Activated CD8-positive, alpha-beta T cell treated with anti-CD3 and anti-CD28 coated beads, Interleukin-2, amount 10 ng/mL, durations not matched to agents 7 days and 5 days (primary cell): ENCODE measurements around the gene RHBDD2. TPM values are rescaled to one million over a fixed set of nuclear protein-coding genes. Genes with fewer than 3 reads are reported as not detected.
"Not testable (repeated sequence)": the region's sequence is repeated elsewhere in the genome, so short reads cannot be mapped to it uniquely, and the experiment has no call there.

ENCODE experiments used
- ATAC-seq: fragments of 150-1000 bp; cut with Tn5 transposase; one replicate; pipeline ENCODE4 v1.10.0; 2021; ENCODE audit warnings: moderate library complexity
- CTCF ChIA-PET: fragments of 350-600 bp; sonication (Branson Sonifier 250); formaldehyde crosslinking; loops from one replicate; lab custom pipeline; 2021; ENCODE audit warnings: antibody characterized with exemption; lab: Charles Lee
- POLR2A ChIA-PET: fragments of 350-600 bp; sonication (Branson Sonifier 250); formaldehyde crosslinking; loops from one replicate; lab custom pipeline; 2021; ENCODE audit warnings: antibody characterized with exemption; lab: Charles Lee
- DNase-seq: peaks from one replicate; pipeline ENCODE4 v3.0.0-alpha.2; 2020
- H3K27ac Mint-ChIP-seq: one replicate; pipeline ENCODE4 v1.8.0; 2021; ENCODE audit warnings: mild to moderate bottlenecking, mixed read lengths
- H3K27me3 Mint-ChIP-seq: one replicate; pipeline ENCODE4 v1.8.0; 2021; ENCODE audit warnings: low read depth, mixed read lengths
- H3K36me3 Mint-ChIP-seq: one replicate; pipeline ENCODE4 v1.8.0; 2021; ENCODE audit warnings: low read depth, mixed read lengths
- H3K4me1 Mint-ChIP-seq: one replicate; pipeline ENCODE4 v1.8.0; 2021; ENCODE audit warnings: low read depth, mixed read lengths
- H3K4me3 Mint-ChIP-seq: one replicate; pipeline ENCODE4 v1.8.0; 2021; ENCODE audit warnings: mild to moderate bottlenecking, mixed read lengths
- H3K9me3 Mint-ChIP-seq: one replicate; pipeline ENCODE4 v1.8.0; 2022; ENCODE audit warnings: mixed read lengths; ENCODE audit not compliant: insufficient read depth
- total RNA-seq, 2 experiments: library from RNA; stranded (reverse); gene quantifications; one replicate each; pipeline ENCODE4 v1.2.3, GENCODE V29; 2021

The RHBDD2 gene
- total RNA-seq, 2 experiments from 2014 or later = 18.1 to 18.4 TPM

DNA sequence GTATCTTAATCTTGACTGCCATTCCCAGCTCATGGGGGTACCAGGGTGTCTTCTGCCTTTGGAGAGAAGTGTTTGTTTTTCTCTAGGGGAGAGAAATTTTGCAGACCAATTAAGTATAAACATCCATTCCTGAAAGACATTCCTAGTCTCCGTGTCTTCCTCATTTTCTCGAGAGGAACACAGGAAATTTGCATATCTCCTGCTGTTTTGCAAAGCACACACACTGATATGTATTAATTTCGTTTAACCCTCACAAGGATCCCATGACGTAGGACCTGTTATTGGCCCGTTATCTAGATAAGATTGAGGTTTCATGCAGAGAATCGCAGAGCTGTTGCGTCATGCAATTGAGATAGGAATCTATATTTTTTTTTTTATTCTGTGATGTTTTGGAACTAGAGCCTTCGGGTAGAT lies 944 bp downstream of the RHBDD2 start:
- Mint-ChIP-seq H3K27me3 (no peaks in the 10 kb centered on the region), H3K9me3 (no peaks in the 10 kb centered on the region), H3K27ac (peak overlapping the region; percentile 90), H3K4me3 (peak overlapping the region; percentile 95), H3K4me1 (peaks cover 19% of the 10 kb centered on the region), H3K36me3 (peaks cover 28% of the 10 kb centered on the region)
- CTCF ChIA-PET = interaction anchor here (2.1 kb wide), 1 partner anchor 140 kb away, joined by 7 read pairs; no protein-coding TSS in a partner anchor
- DNase-seq = peak; percentile 38
- POLR2A ChIA-PET = interaction anchor here (0.9 to 3.1 kb wide), 3 partner anchors 11 to 36 kb away, joined by 4 to 12 read pairs (median 6); partner anchors contain the start of gene POR
- peak; percentile 19 for ATAC-seq

DNA sequence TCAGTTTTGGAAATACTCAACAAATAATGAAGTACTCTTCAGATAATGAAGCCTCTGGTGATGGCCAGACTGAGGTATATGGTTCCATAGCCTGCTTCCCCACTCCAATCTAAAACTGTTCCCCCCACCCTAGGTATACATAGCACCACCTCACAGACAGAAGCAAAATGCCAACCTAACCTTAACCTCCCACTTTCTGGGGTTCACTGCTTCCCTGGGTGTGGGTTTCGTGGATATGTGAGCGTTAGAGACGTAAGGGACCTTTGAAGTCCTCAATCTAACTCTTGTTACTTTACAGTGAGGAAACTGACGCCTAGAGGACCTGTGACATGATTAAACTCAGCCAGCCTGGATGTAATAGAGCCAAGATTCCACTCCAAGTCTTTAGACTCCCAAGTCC lies 1.4 kb downstream of the RHBDD2 start:
- DNase-seq = no peak
- CTCF ChIA-PET = interaction anchor here (2.1 kb wide), 1 partner anchor 140 kb away, joined by 7 read pairs; no protein-coding TSS in a partner anchor
- Mint-ChIP-seq H3K4me3 (peak overlapping the region; percentile 95), H3K9me3 (no peaks in the 10 kb centered on the region), H3K36me3 (peaks cover 28% of the 10 kb centered on the region), H3K27me3 (no peaks in the 10 kb centered on the region), H3K27ac (no peak overlapping the region), H3K4me1 (peaks cover 19% of the 10 kb centered on the region)
- POLR2A ChIA-PET = interaction anchor here (0.9 to 3.1 kb wide), 3 partner anchors 10 to 35 kb away, joined by 4 to 12 read pairs (median 6); partner anchors contain the start of gene POR
- no peak for ATAC-seq

DNA sequence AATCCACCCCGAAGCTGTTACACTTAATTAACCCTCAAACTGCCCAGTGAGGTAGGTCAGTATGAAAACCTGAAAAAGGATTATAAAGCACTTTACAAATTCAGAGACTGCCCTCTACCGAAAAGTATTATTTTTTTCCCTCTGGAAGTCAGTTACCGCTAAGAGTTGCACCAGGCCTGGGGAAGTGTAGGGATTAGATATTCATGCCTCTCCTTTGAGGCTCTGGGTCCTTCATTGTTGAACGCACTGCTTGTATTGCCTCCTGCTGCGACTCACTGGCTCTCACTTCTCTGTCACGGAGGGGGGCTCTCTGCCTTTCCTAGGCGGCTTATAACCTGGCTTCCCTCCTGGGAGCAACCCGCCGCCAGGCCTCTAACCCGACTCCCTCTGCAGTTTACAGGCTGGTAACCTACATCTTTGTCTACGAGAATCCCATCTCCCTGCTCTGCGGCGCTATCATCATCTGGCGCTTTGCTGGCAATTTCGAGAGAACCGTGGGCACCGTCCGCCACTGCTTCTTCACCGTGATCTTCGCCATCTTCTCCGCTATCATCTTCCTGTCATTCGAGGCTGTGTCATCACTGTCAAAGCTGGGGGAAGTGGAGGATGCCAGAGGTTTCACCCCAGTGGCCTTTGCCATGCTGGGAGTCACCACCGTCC lies 2.7 kb downstream of the RHBDD2 start:
- Mint-ChIP-seq H3K36me3 (peaks cover 34% of the 10 kb centered on the region), H3K4me3 (no peak overlapping the region), H3K4me1 (peaks cover 19% of the 10 kb centered on the region), H3K27me3 (no peaks in the 10 kb centered on the region), H3K27ac (no peak overlapping the region), H3K9me3 (no peaks in the 10 kb centered on the region)
- no peak for ATAC-seq
- POLR2A ChIA-PET = no interaction called here
- CTCF ChIA-PET = no interaction called here
- DNase-seq = no peak

- H3K4me3 Mint-ChIP-seq, H3K27me3 Mint-ChIP-seq, DNase-seq, H3K9me3 Mint-ChIP-seq, H3K27ac Mint-ChIP-seq, POLR2A ChIA-PET, ATAC-seq: not testable (repeated sequence)
- peaks cover 13% of the 10 kb centered on the region for H3K4me1 Mint-ChIP-seq
- peaks cover 42% of the 10 kb centered on the region for H3K36me3 Mint-ChIP-seq
- CTCF ChIA-PET = interaction anchor here (1.0 kb wide), 1 partner anchor 428 kb away, joined by 3 read pairs; no protein-coding TSS in a partner anchor
Measured at GRCh38 chr7:75883265-75883824, 4.5 kb downstream of the RHBDD2 start.

DNA sequence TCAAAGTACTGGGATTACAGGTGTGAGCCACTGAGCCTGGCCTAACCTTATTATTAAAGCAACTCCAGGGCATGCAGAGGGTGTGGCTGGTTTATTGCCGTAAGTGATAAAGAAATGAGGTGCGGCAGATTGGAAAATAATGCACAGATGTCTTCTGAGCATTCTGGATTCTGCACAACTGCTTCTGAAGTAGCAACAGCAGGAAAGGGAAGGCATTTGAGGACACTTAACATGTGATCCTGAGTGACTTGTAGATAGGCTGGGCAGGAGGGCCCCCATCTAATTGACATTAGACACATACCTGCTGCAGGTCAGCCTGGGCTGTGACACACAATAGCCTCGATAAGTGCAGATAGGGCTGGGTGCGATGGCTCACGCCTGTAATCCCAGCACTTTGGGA lies 5.6 kb downstream of the RHBDD2 start:
- H3K4me1 Mint-ChIP-seq = peaks cover 14% of the 10 kb centered on the region
- no peaks in the 10 kb centered on the region for H3K9me3 Mint-ChIP-seq
- no peak overlapping the region for H3K4me3 Mint-ChIP-seq
- H3K27ac Mint-ChIP-seq = no peak overlapping the region
- H3K36me3 Mint-ChIP-seq = peaks cover 44% of the 10 kb centered on the region
- ChIA-PET CTCF (interaction anchor here (0.7 kb wide), 1 partner anchor 490 kb away, joined by 3 read pairs; no protein-coding TSS in a partner anchor), POLR2A (no interaction called here)
- DNase-seq (no peak), ATAC-seq (no peak)
- no peaks in the 10 kb centered on the region for H3K27me3 Mint-ChIP-seq

DNA sequence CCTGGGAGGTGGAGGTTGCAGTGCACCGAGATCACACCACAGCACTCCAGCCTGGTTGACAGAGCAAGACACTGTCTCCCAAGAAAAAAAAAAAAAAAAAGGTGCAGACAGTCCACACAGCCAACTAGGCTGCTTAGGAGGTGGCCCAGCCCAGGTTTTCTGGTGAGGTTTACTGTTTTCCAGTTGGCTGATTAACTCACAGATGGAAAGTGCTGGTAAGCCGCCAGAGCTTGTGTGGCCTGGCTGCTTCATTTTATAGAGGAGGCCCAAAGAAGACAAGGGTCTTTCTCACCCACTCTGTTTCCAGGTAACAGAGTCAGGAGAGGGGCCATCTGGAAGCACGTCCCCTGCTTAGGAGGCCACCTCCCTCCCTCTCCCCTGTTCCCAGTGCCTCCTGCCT lies 6.2 kb downstream of the RHBDD2 start:
- ChIA-PET POLR2A (interaction anchor here (0.6 kb wide), 1 partner anchor 103 kb away, joined by 3 read pairs; no protein-coding TSS in a partner anchor), CTCF (interaction anchor here (0.7 kb wide), 1 partner anchor 489 kb away, joined by 3 read pairs; no protein-coding TSS in a partner anchor)
- H3K4me3 Mint-ChIP-seq = no peak overlapping the region
- H3K9me3 Mint-ChIP-seq = no peaks in the 10 kb centered on the region
- H3K4me1 Mint-ChIP-seq = peaks cover 9% of the 10 kb centered on the region
- peaks cover 44% of the 10 kb centered on the region for H3K36me3 Mint-ChIP-seq
- no peak overlapping the region for H3K27ac Mint-ChIP-seq
- ATAC-seq (no peak), DNase-seq (no peak)
- H3K27me3 Mint-ChIP-seq = no peaks in the 10 kb centered on the region

- no peak overlapping the region for H3K27ac Mint-ChIP-seq
- ChIA-PET CTCF (no interaction called here), POLR2A (no interaction called here)
Measured at GRCh38 chr7:75887669-75888369, 9.0 kb downstream of the RHBDD2 start.

DNA sequence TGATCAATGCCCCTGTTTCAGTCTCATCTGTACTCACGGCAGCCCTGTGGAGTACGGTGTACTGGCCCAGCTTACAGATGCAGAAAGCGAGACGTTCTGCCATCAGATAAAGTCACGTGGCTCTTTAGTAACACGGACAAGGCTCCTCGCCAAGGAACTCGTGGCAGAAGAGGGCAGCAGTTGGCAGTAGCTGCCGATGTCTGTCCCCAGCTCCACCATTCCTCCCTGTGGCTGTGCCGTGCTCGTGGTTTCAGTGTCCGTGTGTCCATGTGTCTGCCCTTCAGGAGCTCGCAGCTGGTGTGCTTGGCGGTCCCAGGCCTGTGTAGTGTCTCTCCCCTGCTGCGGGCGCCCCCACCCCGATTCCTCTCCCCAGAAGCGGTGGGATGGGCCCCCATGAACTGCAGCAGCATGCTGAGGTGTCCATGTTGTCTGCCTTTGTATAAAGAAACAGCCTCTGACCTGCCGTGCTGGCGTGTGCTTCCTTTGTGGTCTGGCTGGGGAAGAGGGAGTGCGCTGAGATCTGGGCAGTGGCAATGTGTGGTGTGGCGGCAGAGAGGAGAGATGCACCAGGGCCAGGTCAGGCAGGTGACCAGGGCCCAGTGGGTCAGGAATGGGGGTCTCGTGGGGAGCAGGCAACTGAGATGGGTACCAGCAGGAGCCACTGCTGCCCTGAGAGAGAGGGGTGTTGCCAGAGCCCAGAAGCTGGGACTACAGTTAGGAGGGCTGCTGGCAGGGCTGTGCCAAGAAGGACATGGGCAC lies 9.8 kb downstream of the RHBDD2 start:
- peaks cover 4% of the 10 kb centered on the region for H3K4me1 Mint-ChIP-seq
- H3K36me3 Mint-ChIP-seq = peaks cover 24% of the 10 kb centered on the region
- DNase-seq = no peak
- no peak overlapping the region for H3K4me3 Mint-ChIP-seq
- H3K27ac Mint-ChIP-seq = no peak overlapping the region
- H3K27me3 Mint-ChIP-seq = no peaks in the 10 kb centered on the region
- POLR2A ChIA-PET = no interaction called here
- ATAC-seq = no peak
- CTCF ChIA-PET = no interaction called here
- no peaks in the 10 kb centered on the region for H3K9me3 Mint-ChIP-seq

More at GRCh38 chr7:75887669-75888369, 9.0 kb downstream of the RHBDD2 start:
- no peak for DNase-seq
- Mint-ChIP-seq H3K27me3 (no peaks in the 10 kb centered on the region), H3K4me3 (no peak overlapping the region), H3K9me3 (no peaks in the 10 kb centered on the region), H3K36me3 (peaks cover 29% of the 10 kb centered on the region), H3K4me1 (peaks cover 4% of the 10 kb centered on the region)
- no peak for ATAC-seq

GRCh38 chr7:75889223-75889825 lies 10.5 kb downstream of the RHBDD2 start:
- CTCF ChIA-PET = no interaction called here
- POLR2A ChIA-PET = interaction anchor here (2.8 kb wide), 1 partner anchor 10 kb away, joined by 12 read pairs; the partner anchor contains the start of gene RHBDD2
- ATAC-seq (no peak), DNase-seq (no peak)
- H3K27me3 Mint-ChIP-seq = no peaks in the 10 kb centered on the region
- no peak overlapping the region for H3K4me3 Mint-ChIP-seq
- peaks cover 21% of the 10 kb centered on the region for H3K36me3 Mint-ChIP-seq
- H3K27ac Mint-ChIP-seq = no peak overlapping the region
- peaks cover 4% of the 10 kb centered on the region for H3K4me1 Mint-ChIP-seq
- no peaks in the 10 kb centered on the region for H3K9me3 Mint-ChIP-seq

DNA sequence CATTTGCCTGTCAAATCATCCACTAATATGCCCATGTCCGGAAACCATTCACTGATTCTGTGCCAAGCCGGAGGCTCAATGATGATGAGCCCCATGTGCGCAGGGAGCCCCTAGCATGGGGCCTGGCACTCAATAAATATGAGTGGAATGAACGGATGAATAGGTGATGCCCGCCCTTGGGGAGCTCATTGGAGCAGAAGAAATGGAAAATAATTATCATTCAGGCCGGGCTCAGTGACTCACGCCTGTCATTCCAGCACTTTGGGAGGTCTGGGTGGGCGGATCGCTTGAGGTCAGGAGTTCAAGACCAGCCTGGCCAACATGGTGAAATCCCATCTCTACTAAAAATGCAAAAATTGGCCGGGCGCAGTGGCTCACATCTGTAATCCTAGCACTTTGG lies 11.0 kb downstream of the RHBDD2 start:
- no peak for DNase-seq
- Mint-ChIP-seq H3K4me3 (no peak overlapping the region), H3K27me3 (no peaks in the 10 kb centered on the region), H3K36me3 (peaks cover 18% of the 10 kb centered on the region), H3K4me1 (peaks cover 4% of the 10 kb centered on the region), H3K9me3 (no peaks in the 10 kb centered on the region), H3K27ac (no peak overlapping the region)
- POLR2A ChIA-PET = interaction anchor here (2.8 kb wide), 1 partner anchor 10 kb away, joined by 12 read pairs; the partner anchor contains the start of gene RHBDD2
- no peak for ATAC-seq
- CTCF ChIA-PET = no interaction called here

GRCh38 chr7:75891237-75891636 lies 12.4 kb downstream of the RHBDD2 start:
- H3K4me1 Mint-ChIP-seq, H3K27ac Mint-ChIP-seq, H3K4me3 Mint-ChIP-seq, DNase-seq, ATAC-seq, H3K9me3 Mint-ChIP-seq, H3K27me3 Mint-ChIP-seq: not testable (repeated sequence)
- H3K36me3 Mint-ChIP-seq = peaks cover 13% of the 10 kb centered on the region
- ChIA-PET POLR2A (interaction anchor here (2.8 kb wide), 1 partner anchor 12 kb away, joined by 12 read pairs; the partner anchor contains the start of gene RHBDD2), CTCF (interaction anchor here (0.9 kb wide), 1 partner anchor 129 kb away, joined by 3 read pairs; no protein-coding TSS in a partner anchor)
